Trophoblast cell (in vitro differentiated cells and primary cell): ENCODE results near the gene TSPAN11.

Experiments used
- DNase-seq, 2 donors: peaks; one replicate each; pipeline ENCODE4 v3.0.0-alpha.2; 2016
- H2AFZ ChIP-seq: 2 replicates; pipeline ENCODE4 v1.6.1; 2013; ENCODE audit warnings: low read length, moderate library complexity, mild to moderate bottlenecking; ENCODE audit not compliant: insufficient read depth, poor library complexity
- H2AK5ac ChIP-seq: 2 replicates; pipeline ENCODE4 v1.6.1; 2013; ENCODE audit warnings: mild to moderate bottlenecking, low read length
- H2BK120ac ChIP-seq: 2 replicates; pipeline ENCODE4 v1.6.1; 2013; ENCODE audit warnings: low read length, mild to moderate bottlenecking, moderate library complexity; ENCODE audit not compliant: insufficient read depth, poor library complexity
- H2BK12ac ChIP-seq: 2 replicates; pipeline ENCODE4 v1.6.1; 2013; ENCODE audit warnings: mild to moderate bottlenecking, low read length, moderate library complexity
- H2BK5ac ChIP-seq: 2 replicates; pipeline ENCODE4 v1.6.1; 2013; ENCODE audit warnings: low read length, low read depth, moderate library complexity, mild to moderate bottlenecking; ENCODE audit not compliant: poor library complexity
- H3K14ac ChIP-seq: 2 replicates; pipeline ENCODE4 v1.6.1; 2013; ENCODE audit warnings: mild to moderate bottlenecking, low read length
- H3K18ac ChIP-seq: 2 replicates; pipeline ENCODE4 v1.6.1; 2013; ENCODE audit warnings: mild to moderate bottlenecking, low read length
- H3K23ac ChIP-seq: 2 replicates; pipeline ENCODE4 v1.6.1; 2013; ENCODE audit warnings: low read length
- H3K27ac ChIP-seq: 2 replicates; pipeline ENCODE4 v1.5.1; 2013; ENCODE audit warnings: low read depth, mild to moderate bottlenecking, inconsistent platforms, low read length, moderate library complexity
- H3K27me3 ChIP-seq: 2 replicates; pipeline ENCODE4 v1.6.1; 2013; ENCODE audit warnings: inconsistent platforms, mild to moderate bottlenecking, low read length, moderate library complexity; ENCODE audit not compliant: insufficient read depth
- H3K36me3 ChIP-seq, 2 experiments: 1 replicate in 1 of 2; 2 replicates in 1 of 2; pipeline ENCODE4 v1.6.1; 2013; ENCODE audit warnings: low read length in 2 of 2, mild to moderate bottlenecking in 2 of 2, moderate library complexity in 1 of 2; ENCODE audit not compliant: insufficient read depth in 2 of 2, control insufficient read depth in 1 of 2
- H3K4ac ChIP-seq: 2 replicates; pipeline ENCODE4 v1.6.1; 2013; ENCODE audit warnings: low read depth, mild to moderate bottlenecking, low read length, moderate library complexity
- H3K4me1 ChIP-seq, 2 experiments: 1 replicate in 1 of 2; 2 replicates in 1 of 2; pipeline ENCODE4 v1.6.1; 2013; ENCODE audit warnings: low read length in 2 of 2, mild to moderate bottlenecking in 2 of 2, moderate library complexity in 1 of 2; ENCODE audit not compliant: insufficient read depth in 2 of 2, control insufficient read depth in 1 of 2
- H3K4me2 ChIP-seq: 2 replicates; pipeline ENCODE4 v1.6.1; 2013; ENCODE audit warnings: inconsistent platforms, mild to moderate bottlenecking, low read length, moderate library complexity
- H3K4me3 ChIP-seq: 2 replicates; pipeline ENCODE4 v1.5.1; 2013; ENCODE audit warnings: mild to moderate bottlenecking, low read depth, low read length, inconsistent platforms
- H3K79me1 ChIP-seq: one replicate; pipeline ENCODE4 v1.6.1; 2013; ENCODE audit warnings: low read length
- H3K79me2 ChIP-seq: 2 replicates; pipeline ENCODE4 v1.6.1; 2013; ENCODE audit warnings: low read length, mild to moderate bottlenecking; ENCODE audit not compliant: control insufficient read depth, insufficient read depth, poor library complexity
- H3K9ac ChIP-seq: 2 replicates; pipeline ENCODE4 v1.6.1; 2013; ENCODE audit warnings: mild to moderate bottlenecking, low read length
- H3K9me3 ChIP-seq: 2 replicates; pipeline ENCODE4 v1.6.1; 2013; ENCODE audit warnings: low read depth, mild to moderate bottlenecking, control low read depth, inconsistent platforms, low read length; ENCODE audit not compliant: insufficient read depth
- H4K12ac ChIP-seq: 2 replicates; pipeline ENCODE4 v1.6.1; 2013; ENCODE audit warnings: low read depth, mild to moderate bottlenecking, low read length, moderate library complexity
- H4K8ac ChIP-seq: 2 replicates; pipeline ENCODE4 v1.6.1; 2013; ENCODE audit warnings: low read depth, mild to moderate bottlenecking, low read length, moderate library complexity
- H4K91ac ChIP-seq: one replicate; pipeline ENCODE4 v1.6.1; 2013; ENCODE audit warnings: low read depth, mild to moderate bottlenecking, low read length, moderate library complexity
- WGBS: extraction: QIAGEN DNeasy Blood & Tissue Kit; methylation state at CpG from one replicate; pipeline ENCODE4 v1.1.7; 2013; ENCODE audit warnings: missing lambda C conversion rate; ENCODE audit not compliant: insufficient read length, insufficient coverage; ENCODE audit errors: extremely low coverage; 5-methylcytosine and 5-hydroxymethylcytosine counted together

TSPAN11 gene

GRCh38 chr12:30967026-30967425 is 40.5 kb downstream of the TSPAN11 start:
- no peaks in the 10 kb centered on the region for H3K79me1 ChIP-seq
- no peak overlapping the region for H2BK12ac ChIP-seq
- no peaks in the 10 kb centered on the region for H3K36me3 ChIP-seq
- H2BK5ac ChIP-seq, result no peak overlapping the region
- no peak overlapping the region for H3K23ac ChIP-seq
- H3K4me1 ChIP-seq, result peaks cover 12% of the 10 kb centered on the region in 2 experiments
- no peaks in the 10 kb centered on the region for H3K27me3 ChIP-seq
- no peak overlapping the region for H3K4me3 ChIP-seq
- H2AFZ ChIP-seq, result no peak overlapping the region
- H2BK120ac ChIP-seq, result no peak overlapping the region
- no peaks in the 10 kb centered on the region for H3K9me3 ChIP-seq
- H3K18ac ChIP-seq, result no peak overlapping the region
- no peak overlapping the region for H4K8ac ChIP-seq
- no peak overlapping the region for H3K27ac ChIP-seq
- no peak overlapping the region for H3K4ac ChIP-seq
- H3K79me2 ChIP-seq, result no peaks in the 10 kb centered on the region
- WGBS, result no CpG with 5 or more reads among the region's 3 CpGs
- no peak overlapping the region for H4K91ac ChIP-seq
- no peak overlapping the region for H4K12ac ChIP-seq
- no peak overlapping the region for H3K14ac ChIP-seq
- no peak for DNase-seq
- no peak overlapping the region for H2AK5ac ChIP-seq
- H3K9ac ChIP-seq, result no peak overlapping the region
- H3K4me2 ChIP-seq, result no peak overlapping the region

GRCh38 chr12:30968211-30968610 is 41.7 kb downstream of the TSPAN11 start:
- Histone ChIP-seq H3K9ac (no peak overlapping the region), H3K79me1 (no peaks in the 10 kb centered on the region), H3K18ac (no peak overlapping the region), H3K27me3 (no peaks in the 10 kb centered on the region), H3K4me3 (no peak overlapping the region), H3K4me2 (no peak overlapping the region), H3K23ac (no peak overlapping the region), H3K9me3 (no peaks in the 10 kb centered on the region), H3K4ac (no peak overlapping the region), H2AFZ (no peak overlapping the region), H2BK5ac (no peak overlapping the region), H4K8ac (no peak overlapping the region), H3K14ac (no peak overlapping the region), H2AK5ac (no peak overlapping the region), H3K4me1 (peaks cover 12% of the 10 kb centered on the region in 2 experiments), H2BK120ac (no peak overlapping the region), H4K12ac (no peak overlapping the region), H3K79me2 (no peaks in the 10 kb centered on the region), H3K36me3 (no peaks in the 10 kb centered on the region), H4K91ac (no peak overlapping the region), H2BK12ac (no peak overlapping the region), H3K27ac (no peak overlapping the region)
- no CpG with 5 or more reads among the region's 5 CpGs for WGBS
- no peak for DNase-seq

- Histone ChIP-seq H2AFZ (no peak overlapping the region), H3K79me1 (no peaks in the 10 kb centered on the region), H3K9ac (no peak overlapping the region), H4K12ac (no peak overlapping the region), H2BK5ac (no peak overlapping the region), H3K23ac (no peak overlapping the region), H3K4me3 (no peak overlapping the region), H3K27ac (no peak overlapping the region), H3K9me3 (no peaks in the 10 kb centered on the region), H3K18ac (no peak overlapping the region), H3K36me3 (no peaks in the 10 kb centered on the region), H2AK5ac (no peak overlapping the region), H3K4ac (no peak overlapping the region), H3K4me2 (no peak overlapping the region), H4K8ac (no peak overlapping the region), H2BK12ac (no peak overlapping the region), H3K27me3 (no peaks in the 10 kb centered on the region), H3K79me2 (no peaks in the 10 kb centered on the region), H3K14ac (no peak overlapping the region), H4K91ac (no peak overlapping the region), H3K4me1 (peaks cover 12% of the 10 kb centered on the region in 2 experiments), H2BK120ac (no peak overlapping the region)
- WGBS, result no CpG with 5 or more reads among the region's 3 CpGs
- DNase-seq, result no peak
Measured at GRCh38 chr12:30969006-30969405, 42.5 kb downstream of the TSPAN11 start.

GRCh38 chr12:30969606-30970395 is 43.3 kb downstream of the TSPAN11 start:
- Histone ChIP-seq H3K4ac (no peak overlapping the region), H3K23ac (no peak overlapping the region), H3K14ac (no peak overlapping the region), H3K27me3 (no peaks in the 10 kb centered on the region), H3K9me3 (no peaks in the 10 kb centered on the region), H2BK12ac (no peak overlapping the region), H3K79me2 (no peaks in the 10 kb centered on the region), H3K4me1 (peaks cover 12 to 15% of the 10 kb centered on the region in 2 experiments), H3K27ac (no peak overlapping the region), H3K4me2 (no peak overlapping the region), H3K36me3 (no peaks in the 10 kb centered on the region), H4K8ac (no peak overlapping the region), H3K9ac (no peak overlapping the region), H4K91ac (no peak overlapping the region), H2AFZ (no peak overlapping the region), H4K12ac (no peak overlapping the region), H2AK5ac (no peak overlapping the region), H3K79me1 (no peaks in the 10 kb centered on the region), H2BK5ac (no peak overlapping the region), H2BK120ac (no peak overlapping the region), H3K4me3 (no peak overlapping the region), H3K18ac (no peak overlapping the region)
- WGBS, result no CpG with 5 or more reads among the region's 5 CpGs
- DNase-seq, result no peak
